Omental fat pad (tissue), 4 donors: ENCODE data around the gene GCLM. TPM values are rescaled to one million over a fixed set of nuclear protein-coding genes. Genes with fewer than 3 reads are reported as not detected.

Experiments used
- ATAC-seq: fragments of 150-250 bp; one replicate; pipeline ENCODE4 v1.9.1; 2016; ENCODE audit warnings: mild to moderate bottlenecking, moderate library complexity; ENCODE audit not compliant: low FRiP score
- DNase-seq: peaks from one replicate; pipeline ENCODE4 v3.0.0-alpha.2; 2019; ENCODE audit warnings: low spot score
- total RNA-seq, 4 donors: library from RNA; depleted of rRNA; stranded (reverse); fragments of >200 nt; gene quantifications; one replicate each; pipeline ENCODE4 v1.1.0, GENCODE V29; 2016
- TF ChIP-seq, protein P1 (sequence below), 3 donors: fragments of 450-650 bp; IDR thresholded peaks; one replicate each; pipeline ENCODE4 v1.5.1; 2016 to 2017; ENCODE audit warnings: antibody characterized with exemption in 3 of 3, mild to moderate bottlenecking in 3 of 3, moderate library complexity in 2 of 3

Gene GCLM
- total RNA-seq, 4 donors from 2014 or later = 16.7 to 43.2 (median 27.7) TPM

DNA sequence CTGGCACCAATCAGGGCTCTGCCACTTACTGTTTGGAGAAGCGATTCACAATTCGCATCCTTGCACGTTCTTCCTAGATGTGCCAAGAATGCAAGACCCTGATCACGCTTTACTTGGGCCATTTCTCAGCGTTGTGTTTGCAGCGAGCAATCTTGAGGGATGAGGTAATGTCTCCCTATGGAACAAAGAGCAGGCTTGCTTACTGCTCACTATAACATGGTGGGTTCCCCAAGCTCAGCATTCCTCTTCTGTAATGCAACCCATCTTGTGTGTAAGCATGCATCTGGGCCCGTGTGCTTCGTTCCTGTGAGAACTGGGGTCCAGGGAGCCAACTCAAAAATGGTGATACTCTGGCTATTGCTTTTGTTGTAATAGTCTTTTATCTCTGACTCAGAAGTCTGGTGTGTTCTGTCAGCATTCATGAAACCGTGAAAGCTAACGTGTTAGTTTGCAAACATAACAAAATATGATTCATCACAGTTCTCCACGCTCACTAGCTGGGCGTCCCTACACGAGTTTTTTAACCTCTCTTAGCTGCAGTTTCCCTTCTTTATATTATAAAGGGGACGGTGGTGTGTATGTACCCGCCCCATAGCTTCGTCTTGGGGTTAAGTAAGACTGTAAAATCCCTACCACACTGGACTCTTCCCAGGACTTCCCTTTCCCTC is 63.6 kb downstream of the GCLM start:
- no peak for DNase-seq

DNA sequence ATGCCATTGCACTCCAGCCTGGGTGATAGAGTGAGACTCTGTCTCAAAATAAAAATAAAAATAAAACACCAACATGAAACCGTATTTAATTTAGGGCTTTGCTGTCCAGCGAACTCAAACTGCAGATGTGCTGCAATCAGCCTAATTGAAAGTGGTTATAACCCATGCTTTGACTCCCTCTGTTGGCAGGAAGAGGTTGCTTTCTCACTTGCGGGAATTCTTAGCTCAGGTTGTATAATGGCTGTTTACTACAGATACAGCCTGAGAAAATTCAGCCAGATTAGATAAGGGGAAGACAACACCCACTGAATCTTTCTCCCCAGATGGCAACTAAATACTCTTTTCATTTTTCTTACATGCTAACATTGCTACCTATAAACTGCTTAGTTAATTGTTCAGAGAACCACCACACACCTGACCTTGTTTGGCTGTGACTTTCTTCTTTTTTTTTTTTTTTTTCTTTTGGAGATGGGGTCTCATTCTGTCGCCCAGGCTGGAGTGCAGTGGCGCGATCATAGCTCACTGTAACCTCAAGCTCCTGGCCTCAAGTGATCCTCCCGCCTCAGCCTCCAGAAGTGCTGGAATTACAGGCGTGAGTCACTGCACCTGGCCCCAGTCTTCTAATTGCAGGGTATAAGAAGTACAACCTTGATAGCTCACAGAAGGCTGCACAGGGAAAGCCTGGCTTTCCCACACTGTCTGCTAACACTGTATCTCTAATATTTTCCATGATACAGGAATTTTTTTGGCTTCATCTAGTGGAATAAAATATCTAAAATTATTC is 64.8 kb downstream of the GCLM start:
- TF ChIP-seq, protein P1, sequence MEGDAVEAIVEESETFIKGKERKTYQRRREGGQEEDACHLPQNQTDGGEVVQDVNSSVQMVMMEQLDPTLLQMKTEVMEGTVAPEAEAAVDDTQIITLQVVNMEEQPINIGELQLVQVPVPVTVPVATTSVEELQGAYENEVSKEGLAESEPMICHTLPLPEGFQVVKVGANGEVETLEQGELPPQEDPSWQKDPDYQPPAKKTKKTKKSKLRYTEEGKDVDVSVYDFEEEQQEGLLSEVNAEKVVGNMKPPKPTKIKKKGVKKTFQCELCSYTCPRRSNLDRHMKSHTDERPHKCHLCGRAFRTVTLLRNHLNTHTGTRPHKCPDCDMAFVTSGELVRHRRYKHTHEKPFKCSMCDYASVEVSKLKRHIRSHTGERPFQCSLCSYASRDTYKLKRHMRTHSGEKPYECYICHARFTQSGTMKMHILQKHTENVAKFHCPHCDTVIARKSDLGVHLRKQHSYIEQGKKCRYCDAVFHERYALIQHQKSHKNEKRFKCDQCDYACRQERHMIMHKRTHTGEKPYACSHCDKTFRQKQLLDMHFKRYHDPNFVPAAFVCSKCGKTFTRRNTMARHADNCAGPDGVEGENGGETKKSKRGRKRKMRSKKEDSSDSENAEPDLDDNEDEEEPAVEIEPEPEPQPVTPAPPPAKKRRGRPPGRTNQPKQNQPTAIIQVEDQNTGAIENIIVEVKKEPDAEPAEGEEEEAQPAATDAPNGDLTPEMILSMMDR (IDR thresholded peaks at IDR 0.05) = no peak
- DNase-seq (no peak), ATAC-seq (no peak)

More for the DNA sequence above, 63.6 kb downstream of the GCLM start:
- peak; percentile 59 for ATAC-seq
- TF ChIP-seq, protein P1 (IDR thresholded peaks at IDR 0.05) = no peak

DNA sequence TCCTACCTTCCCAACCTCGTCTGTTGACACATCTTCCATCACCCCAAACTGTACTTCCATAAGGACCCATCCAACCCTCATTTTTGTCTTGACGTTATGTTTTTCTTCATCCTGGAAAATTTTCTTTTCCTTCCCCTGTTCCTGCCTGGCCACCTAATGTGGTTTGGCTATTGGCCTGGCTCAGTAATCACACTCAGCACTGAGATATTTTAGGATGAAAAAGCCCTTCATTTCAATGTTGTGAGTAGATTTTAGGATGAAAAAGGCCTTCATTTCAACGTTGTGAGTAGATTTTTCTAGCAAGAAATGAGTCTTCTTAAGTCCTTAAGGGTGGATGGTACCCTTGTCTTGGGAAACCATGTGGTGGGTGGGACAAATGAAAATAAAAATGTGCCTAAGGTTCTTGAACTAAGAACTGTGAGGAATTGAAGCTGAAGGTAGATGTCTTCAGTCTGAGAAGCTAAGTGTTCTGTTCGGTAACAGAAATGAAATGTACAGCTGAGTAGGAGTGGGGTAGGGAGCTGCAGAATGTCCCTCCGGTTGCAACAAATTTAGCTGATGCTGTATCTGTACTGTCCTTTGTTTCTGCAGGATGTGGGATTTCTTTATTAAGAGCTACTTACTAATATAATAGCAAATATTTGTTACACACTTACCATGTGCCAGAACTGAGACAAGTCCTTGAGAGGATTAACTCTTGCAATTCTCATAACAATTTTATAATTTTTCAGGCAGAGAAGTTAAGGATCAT is 66.3 kb downstream of the GCLM start:
- DNase-seq = no peak
- TF ChIP-seq, protein P1 (IDR thresholded peaks at IDR 0.05) = no peak
- no peak for ATAC-seq

GRCh38 chr1:93841771-93842170 is 67.5 kb downstream of the GCLM start:
- TF ChIP-seq, protein P1 (IDR thresholded peaks at IDR 0.05) = no peak
- no peak for DNase-seq
- no peak for ATAC-seq

DNA sequence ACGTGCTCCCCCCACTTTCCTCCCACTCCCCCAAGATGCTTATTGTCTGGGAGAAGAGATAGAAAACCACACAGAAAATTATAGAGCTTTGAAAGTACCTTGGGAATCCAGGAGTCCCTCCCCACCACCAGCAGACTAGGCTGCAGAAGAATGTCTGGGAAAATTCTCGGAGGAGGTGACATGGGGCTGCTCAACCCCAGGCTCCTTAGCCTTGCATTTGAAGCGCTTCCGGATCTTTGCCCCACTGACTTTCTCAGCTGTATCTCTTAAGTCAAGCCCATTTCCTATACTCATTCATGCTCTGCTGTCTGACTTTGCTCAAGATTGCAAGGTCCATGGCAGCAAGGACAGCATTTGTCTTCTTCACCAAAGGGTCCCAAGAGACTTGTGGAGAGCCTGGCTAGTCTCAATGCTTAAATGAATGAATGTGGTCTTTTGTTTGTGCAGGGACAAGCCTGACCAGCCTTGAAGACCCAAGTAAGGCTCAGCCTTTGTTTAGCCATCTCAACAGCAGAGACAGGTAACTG is 68.2 kb downstream of the GCLM start:
- no peak for ATAC-seq
- TF ChIP-seq, protein P1 (IDR thresholded peaks at IDR 0.05) = no peak
- DNase-seq = no peak

- no peak for DNase-seq
- ATAC-seq = peak; percentile 66
- TF ChIP-seq, protein P1 (IDR thresholded peaks at IDR 0.05) = no peak
Observed at GRCh38 chr1:93839753-93840152, 69.5 kb downstream of the GCLM start.
